Lower lobe of right lung (tissue), 2 donors: Measurements from ENCODE around the gene IFNGR1. TPM values are rescaled to one million over a fixed set of nuclear protein-coding genes. Genes with fewer than 3 reads are reported as not detected.
A peak's percentile ranks its signal among the peaks of the same experiment; 100 is the strongest.

Experiments used
- ATAC-seq, 2 donors: fragments of 200-7000 bp; cut with Tn5 transposase; one replicate each; pipeline ENCODE4 v1.9.1; 2020 to 2022; ENCODE audit warnings: mild to moderate bottlenecking in 2 of 2, moderate library complexity in 2 of 2
- DNase-seq: peaks from one replicate; pipeline ENCODE4 v3.0.0-alpha.2; 2020
- H3K27ac ChIP-seq: fragments of 200-600 bp; one replicate; pipeline ENCODE4 v1.8.0; 2022
- H3K27me3 ChIP-seq: fragments of 200-600 bp; one replicate; pipeline ENCODE4 v1.8.0; 2022; ENCODE audit warnings: low read depth
- H3K36me3 ChIP-seq: fragments of 200-600 bp; one replicate; pipeline ENCODE4 v1.8.0; 2022; ENCODE audit warnings: mild to moderate bottlenecking
- H3K4me1 ChIP-seq: fragments of 200-600 bp; one replicate; pipeline ENCODE4 v1.8.0; 2022
- H3K4me3 ChIP-seq: fragments of 200-600 bp; one replicate; pipeline ENCODE4 v1.8.0; 2022; ENCODE audit warnings: mild to moderate bottlenecking
- H3K9me3 ChIP-seq: fragments of 200-600 bp; one replicate; pipeline ENCODE4 v1.8.0; 2022
- intact Hi-C: fragments of 100-400 bp; cut with DNase I; formaldehyde crosslinking; loops from one replicate; pipeline ENCODE4 v1.11.0; 2022
- total RNA-seq: library from RNA; stranded (reverse); fragmentation: NEBNext Ultra II Directional; extraction: Animal tissue kit (Norgen Biotek cat#: 25700); gene quantifications from one replicate; pipeline ENCODE4 v1.2.1, GENCODE V29; 2021
- TF ChIP-seq, protein P1 (sequence below): fragments of 200-600 bp; IDR thresholded peaks from one replicate; pipeline ENCODE4 v1.8.0; 2022; ENCODE audit warnings: antibody characterized with exemption, mild to moderate bottlenecking
- donor health status: DM: no; HTN: yes; CAD: no; lungs with severe emphysema.

IFNGR1 gene
- total RNA-seq, 1 donor from 2014 or later: 208 TPM

DNA sequence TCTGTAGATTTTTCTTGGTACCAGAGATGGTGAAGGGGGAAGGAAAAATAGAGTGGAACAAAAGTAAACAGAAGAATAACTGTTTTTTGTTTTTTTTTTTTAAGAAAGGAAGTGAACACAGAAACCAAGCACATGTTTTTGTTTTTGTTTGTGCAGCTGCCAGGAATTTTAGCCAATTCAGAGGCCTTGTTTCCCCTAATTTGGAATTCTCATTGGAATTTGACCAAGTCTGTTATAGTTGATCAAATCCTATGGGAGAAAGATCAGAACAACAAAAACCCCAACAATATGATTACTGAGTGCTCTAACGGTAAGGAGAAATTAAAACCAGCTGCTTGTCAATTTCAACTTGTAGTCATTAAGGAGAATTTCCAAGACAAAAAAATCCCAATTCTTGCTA is 27.5 kb downstream of the IFNGR1 start:
- no peak for ATAC-seq
- DNase-seq: no peak
- Histone ChIP-seq H3K4me1 (peaks cover 4% of the 10 kb centered on the region), H3K27ac (peak overlapping the region; percentile 37), H3K9me3 (peaks cover 13% of the 10 kb centered on the region), H3K27me3 (no peaks in the 10 kb centered on the region), H3K36me3 (peaks cover 2% of the 10 kb centered on the region), H3K4me3 (no peak overlapping the region)
- TF ChIP-seq, protein P1, sequence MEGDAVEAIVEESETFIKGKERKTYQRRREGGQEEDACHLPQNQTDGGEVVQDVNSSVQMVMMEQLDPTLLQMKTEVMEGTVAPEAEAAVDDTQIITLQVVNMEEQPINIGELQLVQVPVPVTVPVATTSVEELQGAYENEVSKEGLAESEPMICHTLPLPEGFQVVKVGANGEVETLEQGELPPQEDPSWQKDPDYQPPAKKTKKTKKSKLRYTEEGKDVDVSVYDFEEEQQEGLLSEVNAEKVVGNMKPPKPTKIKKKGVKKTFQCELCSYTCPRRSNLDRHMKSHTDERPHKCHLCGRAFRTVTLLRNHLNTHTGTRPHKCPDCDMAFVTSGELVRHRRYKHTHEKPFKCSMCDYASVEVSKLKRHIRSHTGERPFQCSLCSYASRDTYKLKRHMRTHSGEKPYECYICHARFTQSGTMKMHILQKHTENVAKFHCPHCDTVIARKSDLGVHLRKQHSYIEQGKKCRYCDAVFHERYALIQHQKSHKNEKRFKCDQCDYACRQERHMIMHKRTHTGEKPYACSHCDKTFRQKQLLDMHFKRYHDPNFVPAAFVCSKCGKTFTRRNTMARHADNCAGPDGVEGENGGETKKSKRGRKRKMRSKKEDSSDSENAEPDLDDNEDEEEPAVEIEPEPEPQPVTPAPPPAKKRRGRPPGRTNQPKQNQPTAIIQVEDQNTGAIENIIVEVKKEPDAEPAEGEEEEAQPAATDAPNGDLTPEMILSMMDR: no peak
- intact Hi-C loops: no loop called here

DNA sequence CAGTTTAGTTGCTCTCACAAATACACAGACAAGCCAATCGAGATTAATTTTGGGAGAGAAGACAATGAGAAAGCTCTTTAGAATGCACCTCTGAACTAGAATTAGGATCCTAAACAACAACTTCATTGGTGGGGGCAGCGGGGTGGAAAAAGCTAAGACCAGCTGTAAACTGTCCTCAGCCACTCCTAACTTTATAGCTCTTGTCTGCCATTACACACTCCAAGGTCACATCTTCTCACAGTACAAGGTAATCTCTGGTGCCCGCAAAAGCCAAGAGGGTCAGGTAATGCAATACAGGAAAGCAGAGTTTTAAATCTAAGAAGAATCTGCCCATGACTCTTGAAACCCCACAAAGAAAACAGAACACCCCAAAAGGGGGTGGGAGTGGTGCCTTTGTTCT is 27.9 kb downstream of the IFNGR1 start:
- intact Hi-C loops: no loop called here
- TF ChIP-seq, protein P1: no peak
- Histone ChIP-seq H3K4me3 (no peak overlapping the region), H3K4me1 (peaks cover 4% of the 10 kb centered on the region), H3K36me3 (no peaks in the 10 kb centered on the region), H3K27ac (peak overlapping the region; percentile 37), H3K27me3 (no peaks in the 10 kb centered on the region), H3K9me3 (peaks cover 13% of the 10 kb centered on the region)
- DNase-seq (no peak), ATAC-seq (no peak)

- Histone ChIP-seq H3K9me3 (peaks cover 13% of the 10 kb centered on the region), H3K27me3 (no peaks in the 10 kb centered on the region), H3K36me3 (no peaks in the 10 kb centered on the region), H3K27ac (peak overlapping the region; percentile 37), H3K4me3 (no peak overlapping the region), H3K4me1 (peaks cover 4% of the 10 kb centered on the region)
- intact Hi-C loops: no loop called here
- no peak for DNase-seq
- TF ChIP-seq, protein P1: no peak
- peak; percentile 17 to 53 for ATAC-seq
Measured at GRCh38 chr6:137190583-137191094, 28.5 kb downstream of the IFNGR1 start.

- intact Hi-C loops: no loop called here
- Histone ChIP-seq H3K27me3 (no peaks in the 10 kb centered on the region), H3K9me3 (peaks cover 27% of the 10 kb centered on the region), H3K36me3 (no peaks in the 10 kb centered on the region), H3K4me1 (peaks cover 4% of the 10 kb centered on the region), H3K27ac (no peak overlapping the region), H3K4me3 (no peak overlapping the region)
- TF ChIP-seq, protein P1: no peak
- ATAC-seq: no peak
- DNase-seq: no peak
Measured at GRCh38 chr6:137188855-137189254, 30.3 kb downstream of the IFNGR1 start.

DNA sequence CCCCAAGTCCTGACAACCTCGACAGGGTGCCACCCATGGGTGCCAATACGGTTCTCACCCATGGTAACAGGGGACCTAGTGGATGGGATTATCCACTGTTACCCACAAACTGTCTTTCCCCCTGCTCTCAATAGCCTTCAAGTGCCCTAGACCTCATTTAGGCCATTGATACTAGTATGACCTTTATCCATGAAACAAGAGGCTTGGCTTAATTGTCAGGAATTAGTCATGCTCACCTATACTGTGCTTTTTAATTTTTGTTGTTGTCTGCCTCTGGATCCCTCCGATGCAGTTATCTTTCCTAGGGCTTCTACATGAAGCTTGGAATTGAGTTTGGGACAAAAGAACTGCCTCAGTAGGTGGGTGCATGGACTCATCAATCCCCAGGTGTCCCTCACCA is 33.9 kb downstream of the IFNGR1 start:
- Histone ChIP-seq H3K36me3 (no peaks in the 10 kb centered on the region), H3K9me3 (peaks cover 52% of the 10 kb centered on the region), H3K4me3 (no peak overlapping the region), H3K4me1 (no peaks in the 10 kb centered on the region), H3K27ac (no peak overlapping the region), H3K27me3 (no peaks in the 10 kb centered on the region)
- ATAC-seq (no peak), DNase-seq (no peak)
- intact Hi-C loops: no loop called here
- TF ChIP-seq, protein P1: no peak
